Spleen (tissue), 11 donors: ENCODE measurements around the gene TTLL11. TPM values are rescaled to one million over a fixed set of nuclear protein-coding genes. Genes with fewer than 3 reads are reported as not detected.

Experiments
- DNase-seq: peaks from one replicate; pipeline ENCODE4 v3.0.0-alpha.2; 2020
- H3K27ac ChIP-seq, 8 donors: fragments of 200-600 bp; sonication (generic) in 7 of 8; 1 replicate in 4 of 8; 2 replicates in 4 of 8; pipeline versions ENCODE4 v1.5.0 to v1.8.0; 2016 to 2021; ENCODE audit warnings: inconsistent platforms in 4 of 8, mild to moderate bottlenecking in 4 of 8, moderate library complexity in 1 of 8
- H3K27me3 ChIP-seq, 7 donors: fragments of 200-600 bp; sonication (generic) in 6 of 7; replicated peaks in 1 of 7; 1 replicate in 4 of 7; 2 replicates in 3 of 7; pipeline versions ENCODE4 v1.5.0 to v1.8.0; 2016 to 2021; ENCODE audit warnings: inconsistent platforms in 3 of 7, mild to moderate bottlenecking in 1 of 7
- H3K36me3 ChIP-seq, 6 donors: fragments of 200-600 bp; sonication (generic) in 5 of 6; 1 replicate in 4 of 6; 2 replicates in 2 of 6; pipeline versions ENCODE4 v1.5.0 to v1.8.0; 2016 to 2021; ENCODE audit warnings: inconsistent platforms in 2 of 6
- H3K4me1 ChIP-seq, 6 donors: fragments of 200-600 bp; sonication (generic) in 5 of 6; 1 replicate in 3 of 6; 2 replicates in 3 of 6; pipeline versions ENCODE4 v1.5.0 to v1.8.0; 2016 to 2021; ENCODE audit warnings: inconsistent platforms in 3 of 6
- H3K4me3 ChIP-seq, 8 donors: fragments of 200-600 bp; sonication (generic) in 7 of 8; 1 replicate in 4 of 8; 2 replicates in 4 of 8; pipeline versions ENCODE4 v1.5.0 to v1.8.0; 2016 to 2021; ENCODE audit warnings: inconsistent platforms in 4 of 8, mild to moderate bottlenecking in 4 of 8, moderate library complexity in 2 of 8
- H3K9me3 ChIP-seq, 8 donors: fragments of 200-600 bp; sonication (generic) in 7 of 8; 1 replicate in 4 of 8; 2 replicates in 4 of 8; pipeline versions ENCODE4 v1.5.0 to v1.8.0; 2016 to 2021; ENCODE audit warnings: inconsistent platforms in 4 of 8
- CTCF ChIP-seq, 11 experiments: fragments of 200-600 bp in 7 of 11; fragments of 450-650 bp in 4 of 11; sonication (generic) in 4 of 11; IDR thresholded peaks in 8 of 11; conservative IDR thresholded peaks in 3 of 11; 1 replicate in 7 of 11; 2 replicates in 4 of 11; pipeline versions ENCODE4 v1.4.0 to v1.8.0; 2016 to 2021; ENCODE audit warnings: antibody characterized with exemption in 11 of 11, inconsistent platforms in 4 of 11, mild to moderate bottlenecking in 1 of 11
- POLR2A ChIP-seq, 3 donors: fragments of 450-650 bp; IDR thresholded peaks; one replicate each; pipeline ENCODE4 v1.5.1; 2017; ENCODE audit warnings: antibody characterized with exemption in 3 of 3, mild to moderate bottlenecking in 1 of 3
- POLR2AphosphoS5 ChIP-seq, 3 donors: sonication (generic); formaldehyde crosslinking; IDR thresholded peaks; one replicate each; pipeline ENCODE4 v1.5.1; 2017; ENCODE audit warnings: antibody characterized with exemption in 3 of 3
- WGBS, 5 donors: extraction: QIAGEN DNeasy Blood & Tissue Kit in 3 of 5; methylation state at CpG; one replicate each; pipeline versions ENCODE4 v1.1.5 to v1.1.7; 2013 to 2018; 5-methylcytosine and 5-hydroxymethylcytosine counted together
- intact Hi-C: fragments of 100-400 bp; cut with DNase I; formaldehyde crosslinking; loops from one replicate; pipeline ENCODE4 v1.15.0; 2023; ENCODE audit warnings: low total_unique reads
- polyA plus RNA-seq, 3 donors: library from polyadenylated mRNA; stranded (reverse); fragments of 200-250 nt; gene quantifications; one replicate each; pipeline ENCODE4 v1.2.1, GENCODE V29; 2013
- total RNA-seq, 7 donors: library from RNA; depleted of rRNA in 3 of 7; stranded (reverse); fragments of >200 nt in 3 of 7; fragmentation: NEBNext Ultra II Directional in 4 of 7; extraction: Animal tissue kit (Norgen Biotek cat#: 25700) in 4 of 7; gene quantifications; one replicate each; pipeline versions ENCODE4 v1.1.0 to v1.2.1, GENCODE V29; 2016 to 2021
- donor health status: healthy with polysubstance abuse.
- donor health status: DM: no; HTN: no; CAD: no; lungs with moderate emphysema.
- donor health status: DM: no; HTN: no; CAD: no.
- donor health status: Bipolar disorder and iron deficiency.
- donor health status: healthy.
- donor health status: DM: no; HTN: no; CAD: no.
- donor health status: DM: yes; HTN: yes; CAD: no.

The TTLL11 gene
- total and polyA plus RNA-seq, 10 donors, result 1.6 to 12.8 (median 7.3) TPM

GRCh38 chr9:121822093-121823085 lies 270.7 kb downstream of the TTLL11 start:
- WGBS, 5 donors, result 70 to 86% (median 76%) methylated on average over 31 to 34 of the region's 34 CpGs
- DNase-seq, result no peak
- peak in 2 of 3 donors; percentile 36 to 53 for TF ChIP-seq POLR2AphosphoS5 (IDR thresholded peaks at IDR 0.05)
- TF ChIP-seq POLR2A (IDR thresholded peaks at IDR 0.05), result no peak
- TF ChIP-seq CTCF (IDR thresholded peaks at IDR 0.05 in 8 of 11, conservative IDR thresholded peaks at IDR 0.05 in 3 of 11), result no peak
- Histone ChIP-seq H3K27me3 (no peaks in the 10 kb centered on the region), H3K36me3 (no peaks in the 10 kb centered on the region), H3K27ac (peak overlapping the region in 2 of 8 donors; percentile 5 to 9), H3K9me3 (no peaks in the 10 kb centered on the region), H3K4me3 (no peak overlapping the region), H3K4me1 (peaks cover 0 to 34% (median 4%) of the 10 kb centered on the region in 6 donors)
- intact Hi-C loops, result no loop called here

DNA sequence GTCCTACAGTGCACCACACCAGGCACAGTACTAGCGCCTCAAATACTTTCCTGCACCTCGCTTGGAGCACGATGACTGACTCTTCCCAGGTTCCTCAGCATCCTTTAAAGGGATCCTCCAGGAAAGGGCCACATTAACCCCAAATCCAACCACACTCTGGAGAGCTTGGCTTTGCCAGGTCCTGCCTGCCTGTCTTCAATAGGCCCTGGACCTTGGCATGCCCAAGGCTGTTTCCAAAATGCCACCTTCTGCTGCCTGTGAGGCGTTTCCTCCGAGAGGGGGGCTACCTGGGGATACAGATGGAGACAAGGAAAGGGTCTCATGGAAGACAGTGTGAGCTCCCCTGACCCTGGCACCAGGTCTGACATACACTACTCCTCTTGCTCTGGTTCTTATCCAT lies 271.8 kb downstream of the TTLL11 start:
- H3K36me3 ChIP-seq, result no peaks in the 10 kb centered on the region
- TF ChIP-seq CTCF (IDR thresholded peaks at IDR 0.05 in 8 of 11, conservative IDR thresholded peaks at IDR 0.05 in 3 of 11) (no peak), POLR2A (IDR thresholded peaks at IDR 0.05) (no peak), POLR2AphosphoS5 (IDR thresholded peaks at IDR 0.05) (no peak)
- H3K27ac ChIP-seq, result no peak overlapping the region
- H3K9me3 ChIP-seq, result no peaks in the 10 kb centered on the region
- no peak overlapping the region for H3K4me3 ChIP-seq
- H3K27me3 ChIP-seq, result no peaks in the 10 kb centered on the region
- no peak for DNase-seq
- intact Hi-C loops, result no loop called here
- 85 to 97% (median 94%) methylated on average over 5 of the region's 5 CpGs for WGBS, 5 donors
- peaks cover 0 to 33% (median 4%) of the 10 kb centered on the region in 6 donors for H3K4me1 ChIP-seq

DNA sequence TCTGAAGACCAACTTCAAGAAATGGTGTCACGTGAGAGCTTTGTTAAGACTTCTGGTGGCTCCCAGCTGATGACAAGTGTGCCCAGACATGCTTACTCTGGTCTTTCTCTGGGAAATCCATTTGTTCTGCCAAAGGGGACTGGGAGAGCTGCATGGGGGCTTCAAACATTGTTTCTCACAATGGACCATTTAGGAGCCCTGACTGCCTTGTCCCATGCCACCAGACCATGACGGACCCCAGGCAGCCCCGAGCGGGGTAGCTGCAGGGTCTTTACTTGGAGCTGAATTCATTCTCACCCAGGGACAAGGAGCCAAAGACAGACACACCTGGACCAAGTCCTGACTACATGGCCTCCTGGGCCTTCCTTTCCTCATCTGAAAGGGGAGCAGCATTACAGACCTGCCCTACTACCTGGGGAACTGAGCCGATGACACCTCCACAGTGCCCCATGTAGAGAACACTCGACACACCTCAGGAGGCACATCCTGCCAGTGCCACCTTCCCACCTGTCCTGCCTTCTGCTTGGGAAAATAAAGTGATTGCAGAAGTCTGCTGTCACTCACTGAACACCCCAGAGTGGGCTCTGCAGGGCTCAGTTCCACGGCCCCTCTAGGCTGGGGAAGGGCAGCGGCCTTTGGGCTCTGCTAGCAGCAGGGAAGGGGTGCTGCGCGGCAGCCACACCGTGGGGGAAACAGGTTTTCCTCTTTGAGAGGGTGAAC lies 272.7 kb downstream of the TTLL11 start:
- H3K27me3 ChIP-seq, result no peaks in the 10 kb centered on the region
- peaks cover 0 to 29% (median 4%) of the 10 kb centered on the region in 6 donors for H3K4me1 ChIP-seq
- no peak overlapping the region for H3K4me3 ChIP-seq
- WGBS, 5 donors, result 85 to 94% (median 91%) methylated on average over 11 of the region's 11 CpGs
- no peaks in the 10 kb centered on the region for H3K36me3 ChIP-seq
- DNase-seq, result no peak
- intact Hi-C loops, result no loop called here
- H3K9me3 ChIP-seq, result no peaks in the 10 kb centered on the region
- TF ChIP-seq POLR2AphosphoS5 (IDR thresholded peaks at IDR 0.05), result no peak
- H3K27ac ChIP-seq, result no peak overlapping the region

DNA sequence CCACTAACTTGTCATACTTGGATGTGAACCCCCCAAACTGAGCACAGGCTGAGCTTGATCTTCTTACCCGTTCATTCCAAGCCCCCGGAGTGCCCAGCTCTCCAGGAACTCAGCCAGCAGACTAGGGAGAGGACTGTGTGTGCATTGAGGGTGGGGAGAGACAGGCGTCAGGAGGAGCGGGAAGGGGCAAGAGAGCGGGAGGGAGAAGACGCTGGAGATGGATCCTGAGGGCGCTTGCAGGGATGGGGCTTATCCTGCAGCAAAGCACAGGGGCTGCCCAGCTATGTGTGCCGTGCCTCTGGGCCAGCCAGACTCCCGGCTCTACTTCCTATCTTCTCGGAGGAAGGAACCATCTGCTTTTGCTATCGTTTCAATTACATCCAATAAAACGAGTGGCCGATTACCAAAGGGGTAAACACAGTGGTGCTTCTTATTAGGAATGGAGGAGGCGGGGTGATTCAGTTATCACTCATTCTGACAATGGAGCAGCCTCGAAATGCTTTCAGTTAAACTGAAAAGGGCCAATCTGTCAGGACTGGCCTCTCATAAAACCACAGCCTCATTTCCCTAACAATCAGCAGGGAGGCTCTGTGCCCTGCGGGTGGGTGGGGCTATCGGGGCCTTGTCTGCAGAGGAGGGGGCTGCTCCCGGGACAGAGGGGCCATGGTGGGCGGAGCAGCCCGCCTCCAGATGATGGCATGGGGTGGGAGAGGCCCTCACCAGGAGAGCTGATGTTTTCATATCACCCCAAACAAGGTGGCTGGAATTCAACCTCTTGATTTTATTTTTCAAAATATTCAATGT lies 273.5 kb downstream of the TTLL11 start:
- WGBS, 5 donors, result 36 to 45% (median 37%) methylated on average over 20 of the region's 20 CpGs
- H3K4me3 ChIP-seq, result peak overlapping the region in 1 of 8 donors; percentile 33
- H3K27ac ChIP-seq, result no peak overlapping the region
- H3K36me3 ChIP-seq, result no peaks in the 10 kb centered on the region
- H3K27me3 ChIP-seq, result no peaks in the 10 kb centered on the region
- peaks cover 0 to 23% (median 4%) of the 10 kb centered on the region in 6 donors for H3K4me1 ChIP-seq
- H3K9me3 ChIP-seq, result no peaks in the 10 kb centered on the region
- intact Hi-C loops, result no loop called here
- no peak for TF ChIP-seq POLR2A (IDR thresholded peaks at IDR 0.05)
- no peak for TF ChIP-seq POLR2AphosphoS5 (IDR thresholded peaks at IDR 0.05)
- TF ChIP-seq CTCF (IDR thresholded peaks at IDR 0.05 in 8 of 11, conservative IDR thresholded peaks at IDR 0.05 in 3 of 11), result no peak
- no peak for DNase-seq
